Activated naive CD4-positive, alpha-beta T cell treated with anti-CD3 and anti-CD28 coated beads for 36 hours (primary cell): Measurements from ENCODE around the gene TRIM44. TPM values are rescaled to one million over a fixed set of nuclear protein-coding genes. Genes with fewer than 3 reads are reported as not detected.

Experiments used
- CTCF ChIA-PET: fragments of 350-600 bp; sonication (Branson Sonifier 250); formaldehyde crosslinking; loops from one replicate; lab custom pipeline; 2021; ENCODE audit warnings: antibody characterized with exemption; lab: Charles Lee
- DNase-seq: peaks from one replicate; pipeline ENCODE4 v3.0.0-alpha.2; 2020
- H3K27ac Mint-ChIP-seq: one replicate; pipeline ENCODE4 v1.8.0; 2021; ENCODE audit warnings: mild to moderate bottlenecking, mixed read lengths
- H3K27me3 Mint-ChIP-seq: one replicate; pipeline ENCODE4 v1.8.0; 2021; ENCODE audit warnings: low read depth, mixed read lengths
- H3K36me3 Mint-ChIP-seq: one replicate; pipeline ENCODE4 v1.8.0; 2021; ENCODE audit warnings: low read depth, mixed read lengths
- H3K4me1 Mint-ChIP-seq: one replicate; pipeline ENCODE4 v1.8.0; 2021; ENCODE audit warnings: low read depth, mixed read lengths
- H3K4me3 Mint-ChIP-seq: one replicate; pipeline ENCODE4 v1.8.0; 2021; ENCODE audit warnings: mild to moderate bottlenecking, moderate library complexity, mixed read lengths
- H3K9me3 Mint-ChIP-seq: one replicate; pipeline ENCODE4 v1.8.0; 2021; ENCODE audit warnings: mixed read lengths
- intact Hi-C: fragments of 100-400 bp; cut with micrococcal nuclease; formaldehyde crosslinking; loops from one replicate; pipeline ENCODE4 v1.15.1; 2023
- total RNA-seq, 2 experiments: library from RNA; stranded (reverse); gene quantifications; one replicate each; pipeline ENCODE4 v1.2.3, GENCODE V29; 2021

TRIM44 gene
- total RNA-seq, 2 experiments from 2014 or later, result 35.0 to 37.8 TPM

GRCh38 chr11:35677904-35678303 is 15.3 kb downstream of the TRIM44 start:
- intact Hi-C loops, result no loop called here
- Mint-ChIP-seq H3K4me3 (no peak overlapping the region), H3K36me3 (no peaks in the 10 kb centered on the region), H3K9me3 (no peaks in the 10 kb centered on the region), H3K4me1 (peaks cover 71% of the 10 kb centered on the region), H3K27me3 (no peaks in the 10 kb centered on the region), H3K27ac (no peak overlapping the region)
- CTCF ChIA-PET, result interaction anchor here (2.2 kb wide), 1 partner anchor 144 kb away, joined by 5 read pairs; no protein-coding TSS in a partner anchor
- DNase-seq, result no peak

GRCh38 chr11:35678471-35678870 is 15.9 kb downstream of the TRIM44 start:
- no peaks in the 10 kb centered on the region for H3K36me3 Mint-ChIP-seq
- no peaks in the 10 kb centered on the region for H3K9me3 Mint-ChIP-seq
- H3K27ac Mint-ChIP-seq, result no peak overlapping the region
- intact Hi-C loops, result no loop called here
- H3K4me3 Mint-ChIP-seq, result no peak overlapping the region
- H3K27me3 Mint-ChIP-seq, result no peaks in the 10 kb centered on the region
- CTCF ChIA-PET, result interaction anchor here (2.2 kb wide), 1 partner anchor 144 kb away, joined by 5 read pairs; no protein-coding TSS in a partner anchor
- H3K4me1 Mint-ChIP-seq, result peaks cover 67% of the 10 kb centered on the region
- DNase-seq, result no peak

GRCh38 chr11:35678975-35679374 is 16.4 kb downstream of the TRIM44 start:
- no peaks in the 10 kb centered on the region for H3K27me3 Mint-ChIP-seq
- H3K4me1 Mint-ChIP-seq, result peaks cover 63% of the 10 kb centered on the region
- DNase-seq, result no peak
- no peak overlapping the region for H3K27ac Mint-ChIP-seq
- no peak overlapping the region for H3K4me3 Mint-ChIP-seq
- CTCF ChIA-PET, result interaction anchor here (0.8 to 2.2 kb wide), 2 partner anchors 15 to 143 kb away, joined by 3 to 5 read pairs; no protein-coding TSS in a partner anchor
- H3K9me3 Mint-ChIP-seq, result no peaks in the 10 kb centered on the region
- H3K36me3 Mint-ChIP-seq, result no peaks in the 10 kb centered on the region
- intact Hi-C loops, result no loop called here

- H3K27ac Mint-ChIP-seq, result no peak overlapping the region
- no peaks in the 10 kb centered on the region for H3K27me3 Mint-ChIP-seq
- DNase-seq, result no peak
- H3K36me3 Mint-ChIP-seq, result peaks cover 5% of the 10 kb centered on the region
- H3K9me3 Mint-ChIP-seq, result no peaks in the 10 kb centered on the region
- CTCF ChIA-PET, result no interaction called here
- intact Hi-C loops, result loop anchor here (2.0 kb wide), 1 partner anchor 16 kb away; no protein-coding TSS in a partner anchor
- no peak overlapping the region for H3K4me3 Mint-ChIP-seq
- H3K4me1 Mint-ChIP-seq, result peaks cover 54% of the 10 kb centered on the region
These were observed 17.9 kb downstream of the TRIM44 start for GRCh38 chr11:35680506-35680905.

GRCh38 chr11:35681163-35681767 is 18.7 kb downstream of the TRIM44 start:
- no peak overlapping the region for H3K27ac Mint-ChIP-seq
- CTCF ChIA-PET, result no interaction called here
- no peak overlapping the region for H3K4me3 Mint-ChIP-seq
- H3K4me1 Mint-ChIP-seq, result peaks cover 47% of the 10 kb centered on the region
- intact Hi-C loops, result loop anchor here (2.0 kb wide), 1 partner anchor 16 kb away; no protein-coding TSS in a partner anchor
- no peaks in the 10 kb centered on the region for H3K27me3 Mint-ChIP-seq
- no peak for DNase-seq
- H3K36me3 Mint-ChIP-seq, result peaks cover 8% of the 10 kb centered on the region
- no peaks in the 10 kb centered on the region for H3K9me3 Mint-ChIP-seq

- CTCF ChIA-PET, result interaction anchor here (0.6 kb wide), 1 partner anchor 21 kb away, joined by 3 read pairs; no protein-coding TSS in a partner anchor
- H3K27me3 Mint-ChIP-seq, result no peaks in the 10 kb centered on the region
- peaks cover 41% of the 10 kb centered on the region for H3K4me1 Mint-ChIP-seq
- H3K9me3 Mint-ChIP-seq, result no peaks in the 10 kb centered on the region
- no peak overlapping the region for H3K27ac Mint-ChIP-seq
- no peak overlapping the region for H3K4me3 Mint-ChIP-seq
- no peak for DNase-seq
- peaks cover 10% of the 10 kb centered on the region for H3K36me3 Mint-ChIP-seq
- intact Hi-C loops, result no loop called here
These were observed 19.9 kb downstream of the TRIM44 start for GRCh38 chr11:35682230-35683173.

GRCh38 chr11:35683728-35684339 is 21.3 kb downstream of the TRIM44 start:
- peaks cover 42% of the 10 kb centered on the region for H3K4me1 Mint-ChIP-seq
- DNase-seq, result no peak
- intact Hi-C loops, result no loop called here
- no peak overlapping the region for H3K27ac Mint-ChIP-seq
- CTCF ChIA-PET, result no interaction called here
- H3K9me3 Mint-ChIP-seq, result no peaks in the 10 kb centered on the region
- peaks cover 17% of the 10 kb centered on the region for H3K36me3 Mint-ChIP-seq
- no peak overlapping the region for H3K4me3 Mint-ChIP-seq
- no peaks in the 10 kb centered on the region for H3K27me3 Mint-ChIP-seq

GRCh38 chr11:35688023-35688422 is 25.4 kb downstream of the TRIM44 start:
- no peak for DNase-seq
- Mint-ChIP-seq H3K4me3 (no peak overlapping the region), H3K9me3 (no peaks in the 10 kb centered on the region), H3K27ac (no peak overlapping the region), H3K27me3 (no peaks in the 10 kb centered on the region), H3K36me3 (peaks cover 36% of the 10 kb centered on the region), H3K4me1 (peaks cover 15% of the 10 kb centered on the region)
- CTCF ChIA-PET, result interaction anchor here (0.8 kb wide), 1 partner anchor 134 kb away, joined by 3 read pairs; no protein-coding TSS in a partner anchor
- intact Hi-C loops, result no loop called here

- intact Hi-C loops, result no loop called here
- H3K36me3 Mint-ChIP-seq, result peaks cover 46% of the 10 kb centered on the region
- H3K27me3 Mint-ChIP-seq, result no peaks in the 10 kb centered on the region
- DNase-seq, result no peak
- H3K4me3 Mint-ChIP-seq, result no peak overlapping the region
- H3K9me3 Mint-ChIP-seq, result no peaks in the 10 kb centered on the region
- CTCF ChIA-PET, result no interaction called here
- no peak overlapping the region for H3K27ac Mint-ChIP-seq
- peaks cover 15% of the 10 kb centered on the region for H3K4me1 Mint-ChIP-seq
These were observed 26.8 kb downstream of the TRIM44 start for GRCh38 chr11:35689081-35689996.

GRCh38 chr11:35702126-35702525 is 39.6 kb downstream of the TRIM44 start:
- Mint-ChIP-seq H3K36me3 (peaks cover 17% of the 10 kb centered on the region), H3K9me3 (peaks cover 3% of the 10 kb centered on the region), H3K27me3 (no peaks in the 10 kb centered on the region), H3K4me1 (peaks cover 2% of the 10 kb centered on the region), H3K4me3 (no peak overlapping the region), H3K27ac (no peak overlapping the region)
- intact Hi-C loops, result no loop called here
- CTCF ChIA-PET, result no interaction called here
- DNase-seq, result no peak

- peaks cover 4% of the 10 kb centered on the region for H3K4me1 Mint-ChIP-seq
- no peak overlapping the region for H3K4me3 Mint-ChIP-seq
- CTCF ChIA-PET, result interaction anchor here (1.5 kb wide), 1 partner anchor 92 kb away, joined by 3 read pairs; no protein-coding TSS in a partner anchor
- H3K9me3 Mint-ChIP-seq, result peaks cover 1% of the 10 kb centered on the region
- intact Hi-C loops, result no loop called here
- H3K27me3 Mint-ChIP-seq, result no peaks in the 10 kb centered on the region
- no peak overlapping the region for H3K27ac Mint-ChIP-seq
- no peak for DNase-seq
- peaks cover 4% of the 10 kb centered on the region for H3K36me3 Mint-ChIP-seq
These were observed 46.8 kb downstream of the TRIM44 start for GRCh38 chr11:35709376-35709775.
